IMR-90 (cell line): ENCODE measurements around the gene KLK8. TPM values are rescaled to one million over a fixed set of nuclear protein-coding genes. Genes with fewer than 3 reads are reported as not detected.

ENCODE experiments used
- ATAC-seq: fragments of 200-7000 bp; cut with Tn5 transposase; 2 replicates; pipeline ENCODE4 v1.9.1; 2020; ENCODE audit warnings: low read depth, mild to moderate bottlenecking, moderate library complexity
- BruUV-seq: library from RNA; stranded (reverse); fragments of 400-500 nt; replicated peaks from 2 replicates; lab custom pipeline; 2021; lab: Mats Ljungman, UMichigan
- CTCF ChIA-PET: fragments of 300-600 bp; formaldehyde crosslinking; extraction: SDS; loops from one replicate; lab custom pipeline; 2021; ENCODE audit warnings: antibody characterized with exemption; lab: Yijun Ruan, JAX
- POLR2A ChIA-PET: fragments of 300-600 bp; sonication (Branson Sonifier 250); formaldehyde crosslinking; loops from one replicate; lab custom pipeline; 2022; ENCODE audit warnings: antibody characterized with exemption; ENCODE audit not compliant: unreplicated experiment; lab: Charles Lee
- DNase-seq: peaks from one replicate; pipeline ENCODE4 v3.0.0; 2013
- H2AFZ ChIP-seq: replicated peaks from 2 replicates; pipeline ENCODE3; 2013; ENCODE audit warnings: low read length, mild to moderate bottlenecking; ENCODE audit not compliant: poor library complexity
- H2AK5ac ChIP-seq: 2 replicates; pipeline ENCODE4 v1.6.1; 2013; ENCODE audit warnings: low read depth, low read length, inconsistent platforms
- H2AK9ac ChIP-seq: replicated peaks from 2 replicates; pipeline ENCODE3; 2013; ENCODE audit warnings: mild to moderate bottlenecking, low read depth, low read length, moderate library complexity; ENCODE audit not compliant: poor library complexity
- H2BK120ac ChIP-seq: 2 replicates; pipeline ENCODE4 v1.6.1; 2013; ENCODE audit warnings: low read depth, low read length, inconsistent platforms
- H2BK15ac ChIP-seq: 3 replicates; pipeline ENCODE4 v1.6.1; 2013; ENCODE audit warnings: low read depth, low read length, inconsistent platforms
- H2BK20ac ChIP-seq: 2 replicates; pipeline ENCODE4 v1.6.1; 2013; ENCODE audit warnings: low read depth, mild to moderate bottlenecking, inconsistent platforms, low read length, moderate library complexity
- H2BK5ac ChIP-seq: 2 replicates; pipeline ENCODE4 v1.6.1; 2013; ENCODE audit warnings: mild to moderate bottlenecking, low read depth, low read length, inconsistent platforms; ENCODE audit not compliant: poor library complexity, severe bottlenecking
- H3K14ac ChIP-seq: replicated peaks from 2 replicates; pipeline ENCODE4 v1.6.1; 2013; ENCODE audit warnings: low read depth, low read length, inconsistent platforms
- H3K18ac ChIP-seq: 2 replicates; pipeline ENCODE4 v1.6.1; 2013; ENCODE audit warnings: low read depth, low read length, control low read depth
- H3K23ac ChIP-seq: 2 replicates; pipeline ENCODE4 v1.6.1; 2013; ENCODE audit warnings: low read depth, low read length, inconsistent platforms
- H3K27ac ChIP-seq: 2 replicates; pipeline ENCODE4 v1.5.1; 2013; ENCODE audit warnings: mild to moderate bottlenecking, control low read depth, low read length; ENCODE audit not compliant: insufficient read depth
- H3K27me3 ChIP-seq: 2 replicates; pipeline ENCODE4 v1.6.1; 2013; ENCODE audit warnings: low read length; ENCODE audit not compliant: control insufficient read depth, insufficient read depth
- H3K36me3 ChIP-seq: 2 replicates; pipeline ENCODE4 v1.6.1; 2013; ENCODE audit warnings: low read length, mixed read lengths; ENCODE audit not compliant: control insufficient read depth, insufficient read depth
- H3K4ac ChIP-seq: 2 replicates; pipeline ENCODE4 v1.6.1; 2013; ENCODE audit warnings: low read depth, low read length, inconsistent platforms
- H3K4me1 ChIP-seq: 2 replicates; pipeline ENCODE4 v1.6.1; 2013; ENCODE audit warnings: low read length, mixed read lengths; ENCODE audit not compliant: control insufficient read depth, insufficient read depth
- H3K4me2 ChIP-seq: 2 replicates; pipeline ENCODE4 v1.6.1; 2013; ENCODE audit warnings: low read depth, mild to moderate bottlenecking, control low read depth, low read length, moderate library complexity
- H3K4me3 ChIP-seq: 2 replicates; pipeline ENCODE4 v1.5.1; 2013; ENCODE audit warnings: low read depth, mild to moderate bottlenecking, control low read depth, low read length, moderate library complexity; ENCODE audit not compliant: insufficient read depth
- H3K56ac ChIP-seq: 2 replicates; pipeline ENCODE4 v1.6.1; 2013; ENCODE audit warnings: low read length, inconsistent platforms; ENCODE audit not compliant: insufficient read depth; ENCODE audit errors: extremely low read depth
- H3K79me1 ChIP-seq, 2 experiments: 2 replicates each; pipeline ENCODE4 v1.6.1; 2013; ENCODE audit warnings: low read length in 2 of 2, inconsistent platforms in 1 of 2, low read depth in 1 of 2
- H3K9ac ChIP-seq: 2 replicates; pipeline ENCODE4 v1.6.1; 2013; ENCODE audit warnings: low read depth, low read length, control low read depth
- H3K9me1 ChIP-seq: 2 replicates; pipeline ENCODE4 v1.6.1; 2013; ENCODE audit warnings: low read length, inconsistent platforms; ENCODE audit not compliant: insufficient read depth
- H3K9me3 ChIP-seq: 2 replicates; pipeline ENCODE4 v1.6.1; 2013; ENCODE audit warnings: low read length; ENCODE audit not compliant: control insufficient read depth, insufficient read depth
- H4K20me1 ChIP-seq: 2 replicates; pipeline ENCODE4 v1.6.1; 2013; ENCODE audit warnings: low read length, inconsistent platforms; ENCODE audit not compliant: insufficient read depth
- H4K5ac ChIP-seq: 2 replicates; pipeline ENCODE4 v1.6.1; 2013; ENCODE audit warnings: mild to moderate bottlenecking, low read depth, low read length, control low read depth
- H4K8ac ChIP-seq, 2 experiments: 2 replicates each; pipeline ENCODE4 v1.6.1; 2013; ENCODE audit warnings: low read depth in 2 of 2, low read length in 2 of 2, control low read depth in 1 of 2, inconsistent platforms in 1 of 2
- H4K91ac ChIP-seq: 2 replicates; pipeline ENCODE4 v1.6.1; 2013; ENCODE audit warnings: low read depth, low read length, inconsistent platforms; ENCODE audit not compliant: insufficient read depth
- CEBPB ChIP-seq: IDR thresholded peaks from 2 replicates; pipeline ENCODE4 v1.6.1; 2012; ENCODE audit warnings: low read depth, low read length, improper control_type of control experiment
- ELK1 ChIP-seq: fragments of 150-350 bp; IDR thresholded peaks from 2 replicates; pipeline ENCODE4 v1.6.1; 2016; ENCODE audit warnings: low read depth, mild to moderate bottlenecking, low read length, moderate library complexity, borderline replicate concordance
- FOS ChIP-seq: fragments of 150-350 bp; IDR thresholded peaks from 2 replicates; pipeline ENCODE4 v1.6.1; 2016; ENCODE audit warnings: low read depth, low read length
- MAZ ChIP-seq: IDR thresholded peaks from 2 replicates; pipeline ENCODE4 v1.6.1; 2012; ENCODE audit warnings: low read depth, mild to moderate bottlenecking, low read length, improper control_type of control experiment, moderate library complexity, borderline replicate concordance
- RAD21 ChIP-seq: IDR thresholded peaks from 2 replicates; pipeline ENCODE4 v1.6.1; 2012; ENCODE audit warnings: low read length, improper control_type of control experiment
- SMC3 ChIP-seq: fragments of 150-350 bp; IDR thresholded peaks from 2 replicates; pipeline ENCODE4 v1.6.1; 2016; ENCODE audit warnings: low read depth, mild to moderate bottlenecking, antibody characterized with exemption, low read length, moderate library complexity
- WGBS, 2 experiments: methylation state at CpG; one replicate each; pipeline versions ENCODE4 v1.1.5 to v1.1.7; 2013; ENCODE audit warnings: missing lambda C conversion rate in 2 of 2; ENCODE audit not compliant: insufficient read length in 1 of 2; ENCODE audit errors: extremely low coverage in 2 of 2; 5-methylcytosine and 5-hydroxymethylcytosine counted together
- dilution Hi-C: fragments of 300-500 bp; cut with HindIII; formaldehyde crosslinking; loops from one replicate; pipeline ENCODE4 v1.14.3; 2018; ENCODE audit warnings: low sequenced_read_pairs; ENCODE audit not compliant: unreplicated experiment
- in situ Hi-C: fragments of 300-500 bp; cut with MboI; formaldehyde crosslinking; loops from 3 replicates; pipeline ENCODE4 v1.14.3; 2019; ENCODE audit warnings: low sequenced_read_pairs, inconsistent platforms, mixed read lengths
- intact Hi-C: fragments of 100-400 bp; cut with micrococcal nuclease; formaldehyde crosslinking; loops from 2 replicates; pipeline ENCODE4 v1.10.0; 2022
- polyA plus RNA-seq, 3 experiments: library from polyadenylated mRNA; depleted of rRNA; stranded (reverse); fragments of >200 nt; gene quantifications; 2 replicates each; pipeline ENCODE4 v1.2.3, GENCODE V29; 2012; ENCODE audit warnings: low replicate concordance in 1 of 3
- total RNA-seq: library from RNA; depleted of rRNA; stranded (reverse); fragments of >200 nt; gene quantifications from 2 replicates; pipeline ENCODE4 v1.2.3, GENCODE V29; 2012
- TF ChIP-seq, protein P1 (sequence below): conservative IDR thresholded peaks from 2 replicates; pipeline ENCODE4 v1.5.1; 2012; ENCODE audit warnings: mild to moderate bottlenecking, low read depth, low read length, improper control_type of control experiment

KLK8 gene
- total and polyA plus RNA-seq, 2 of the 4 experiments (the other 2 are of a cell fraction), result not detected

DNA sequence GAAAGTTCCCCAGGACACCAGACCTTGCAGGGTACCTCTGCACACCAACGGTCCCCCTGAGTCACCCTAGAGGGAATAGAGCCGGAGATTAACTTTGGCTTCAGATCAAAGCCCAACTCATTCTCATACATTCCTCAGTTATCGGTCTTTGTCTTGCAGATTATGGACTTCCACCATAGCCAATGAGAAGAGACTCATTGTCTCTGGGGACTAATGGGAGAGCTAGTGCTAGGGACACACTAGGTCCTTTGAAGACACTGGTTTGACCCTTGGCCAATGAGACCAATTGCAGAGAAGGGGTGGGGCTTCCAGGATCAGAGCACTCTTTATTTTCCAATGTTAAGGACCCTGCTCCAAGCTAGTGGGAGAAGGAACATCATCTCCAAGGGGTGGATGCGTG, 23.8 kb downstream of the KLK8 start:
- Histone ChIP-seq H3K9me3 (no peaks in the 10 kb centered on the region), H2BK20ac (no peak overlapping the region), H2BK120ac (no peak overlapping the region), H2AK5ac (no peak overlapping the region), H2BK5ac (no peak overlapping the region), H4K8ac (no peak overlapping the region), H3K14ac (no peak overlapping the region), H2AFZ (no peak overlapping the region), H3K27ac (no peak overlapping the region), H2BK15ac (no peak overlapping the region), H3K56ac (no peak overlapping the region), H2AK9ac (no peak overlapping the region), H3K18ac (no peak overlapping the region), H4K20me1 (no peaks in the 10 kb centered on the region), H3K4me2 (no peak overlapping the region), H4K91ac (no peak overlapping the region), H3K4me3 (no peak overlapping the region), H3K4ac (no peak overlapping the region), H3K9me1 (no peaks in the 10 kb centered on the region), H3K36me3 (no peaks in the 10 kb centered on the region), H3K9ac (no peak overlapping the region), H4K5ac (no peak overlapping the region), H3K4me1 (no peaks in the 10 kb centered on the region), H3K23ac (no peak overlapping the region), H3K79me1 (no peaks in the 10 kb centered on the region), H3K27me3 (no peaks in the 10 kb centered on the region)
- intact Hi-C loops (no loop called here), in situ Hi-C loops (no loop called here), dilution Hi-C loops (no loop called here)
- ATAC-seq, result no peak
- ChIA-PET POLR2A (no interaction called here), CTCF (no interaction called here)
- DNase-seq, result no peak
- WGBS, 2 experiments, result 50% methylated on average over 1 of the region's 4 CpGs; no CpG with 5 or more reads in 1 of the 2 experiments
- no TSS peak for BruUV-seq
- TF ChIP-seq FOS, result no peak
- TF ChIP-seq MAZ, result no peak
- no peak for TF ChIP-seq RAD21
- TF ChIP-seq CEBPB, result no peak
- TF ChIP-seq SMC3, result no peak
- no peak for TF ChIP-seq ELK1
- TF ChIP-seq, protein P1, sequence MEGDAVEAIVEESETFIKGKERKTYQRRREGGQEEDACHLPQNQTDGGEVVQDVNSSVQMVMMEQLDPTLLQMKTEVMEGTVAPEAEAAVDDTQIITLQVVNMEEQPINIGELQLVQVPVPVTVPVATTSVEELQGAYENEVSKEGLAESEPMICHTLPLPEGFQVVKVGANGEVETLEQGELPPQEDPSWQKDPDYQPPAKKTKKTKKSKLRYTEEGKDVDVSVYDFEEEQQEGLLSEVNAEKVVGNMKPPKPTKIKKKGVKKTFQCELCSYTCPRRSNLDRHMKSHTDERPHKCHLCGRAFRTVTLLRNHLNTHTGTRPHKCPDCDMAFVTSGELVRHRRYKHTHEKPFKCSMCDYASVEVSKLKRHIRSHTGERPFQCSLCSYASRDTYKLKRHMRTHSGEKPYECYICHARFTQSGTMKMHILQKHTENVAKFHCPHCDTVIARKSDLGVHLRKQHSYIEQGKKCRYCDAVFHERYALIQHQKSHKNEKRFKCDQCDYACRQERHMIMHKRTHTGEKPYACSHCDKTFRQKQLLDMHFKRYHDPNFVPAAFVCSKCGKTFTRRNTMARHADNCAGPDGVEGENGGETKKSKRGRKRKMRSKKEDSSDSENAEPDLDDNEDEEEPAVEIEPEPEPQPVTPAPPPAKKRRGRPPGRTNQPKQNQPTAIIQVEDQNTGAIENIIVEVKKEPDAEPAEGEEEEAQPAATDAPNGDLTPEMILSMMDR, result no peak
